ENCODE results near the gene CHID1.

DNA sequence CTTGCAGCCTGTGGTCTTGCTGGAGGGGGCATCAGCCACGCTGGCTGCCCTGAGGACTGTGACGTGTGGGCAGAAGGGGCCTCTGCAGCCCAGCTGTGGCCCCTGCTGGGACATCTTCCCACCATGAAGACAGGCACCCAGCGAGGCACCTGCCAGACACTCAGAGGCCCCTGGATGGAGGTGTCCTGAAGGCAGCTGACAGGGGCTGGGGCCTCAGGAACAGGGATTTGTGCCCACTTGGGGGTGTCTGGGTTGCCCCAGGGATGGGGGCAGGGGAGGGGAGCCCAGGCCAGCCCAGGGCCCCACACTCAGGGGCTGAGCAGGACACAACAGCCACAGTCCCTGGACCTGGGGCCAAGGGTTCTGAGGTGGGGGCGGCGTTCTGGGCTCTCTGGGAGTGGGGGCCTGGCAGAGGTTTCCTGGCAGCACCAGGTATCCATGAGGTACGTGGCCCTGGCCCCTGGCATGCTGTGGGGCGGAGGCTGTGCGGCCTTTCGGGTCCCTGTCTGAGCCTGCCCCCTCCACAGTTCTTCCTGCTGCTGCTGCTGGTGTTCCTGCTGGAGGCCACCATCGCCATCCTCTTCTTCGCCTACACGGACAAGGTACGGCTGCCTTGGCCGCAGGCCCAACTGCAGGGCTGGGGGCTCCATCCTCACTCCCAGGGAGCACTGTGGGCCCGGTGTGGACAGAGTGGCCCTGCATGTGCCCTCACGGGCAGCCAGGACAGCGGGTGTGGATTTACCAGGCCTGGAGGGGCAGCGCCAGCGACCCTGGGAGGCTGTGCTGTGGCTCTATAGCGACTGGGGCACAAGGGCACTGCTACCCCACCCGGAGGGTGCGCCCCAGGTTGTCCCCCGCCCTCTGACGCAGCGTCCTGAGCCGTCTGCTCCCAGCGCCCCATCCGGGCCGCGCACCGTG, 46.4 kb downstream of the CHID1 start:
- TF ChIP-seq POLR2A (IDR thresholded peaks at IDR 0.05) = no peak
- TF ChIP-seq, protein P1, sequence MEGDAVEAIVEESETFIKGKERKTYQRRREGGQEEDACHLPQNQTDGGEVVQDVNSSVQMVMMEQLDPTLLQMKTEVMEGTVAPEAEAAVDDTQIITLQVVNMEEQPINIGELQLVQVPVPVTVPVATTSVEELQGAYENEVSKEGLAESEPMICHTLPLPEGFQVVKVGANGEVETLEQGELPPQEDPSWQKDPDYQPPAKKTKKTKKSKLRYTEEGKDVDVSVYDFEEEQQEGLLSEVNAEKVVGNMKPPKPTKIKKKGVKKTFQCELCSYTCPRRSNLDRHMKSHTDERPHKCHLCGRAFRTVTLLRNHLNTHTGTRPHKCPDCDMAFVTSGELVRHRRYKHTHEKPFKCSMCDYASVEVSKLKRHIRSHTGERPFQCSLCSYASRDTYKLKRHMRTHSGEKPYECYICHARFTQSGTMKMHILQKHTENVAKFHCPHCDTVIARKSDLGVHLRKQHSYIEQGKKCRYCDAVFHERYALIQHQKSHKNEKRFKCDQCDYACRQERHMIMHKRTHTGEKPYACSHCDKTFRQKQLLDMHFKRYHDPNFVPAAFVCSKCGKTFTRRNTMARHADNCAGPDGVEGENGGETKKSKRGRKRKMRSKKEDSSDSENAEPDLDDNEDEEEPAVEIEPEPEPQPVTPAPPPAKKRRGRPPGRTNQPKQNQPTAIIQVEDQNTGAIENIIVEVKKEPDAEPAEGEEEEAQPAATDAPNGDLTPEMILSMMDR (IDR thresholded peaks at IDR 0.05) = no peak

Data from right lobe of liver (tissue), 4 donors.